ENCODE data around the gene ALPL. TPM values are rescaled to one million over a fixed set of nuclear protein-coding genes. Genes with fewer than 3 reads are reported as not detected.

ALPL gene
- total and polyA plus RNA-seq, 2 donors (not counting 1 experiment from before 2014, with no cell fraction given): 1.3 to 3.6 TPM

DNA sequence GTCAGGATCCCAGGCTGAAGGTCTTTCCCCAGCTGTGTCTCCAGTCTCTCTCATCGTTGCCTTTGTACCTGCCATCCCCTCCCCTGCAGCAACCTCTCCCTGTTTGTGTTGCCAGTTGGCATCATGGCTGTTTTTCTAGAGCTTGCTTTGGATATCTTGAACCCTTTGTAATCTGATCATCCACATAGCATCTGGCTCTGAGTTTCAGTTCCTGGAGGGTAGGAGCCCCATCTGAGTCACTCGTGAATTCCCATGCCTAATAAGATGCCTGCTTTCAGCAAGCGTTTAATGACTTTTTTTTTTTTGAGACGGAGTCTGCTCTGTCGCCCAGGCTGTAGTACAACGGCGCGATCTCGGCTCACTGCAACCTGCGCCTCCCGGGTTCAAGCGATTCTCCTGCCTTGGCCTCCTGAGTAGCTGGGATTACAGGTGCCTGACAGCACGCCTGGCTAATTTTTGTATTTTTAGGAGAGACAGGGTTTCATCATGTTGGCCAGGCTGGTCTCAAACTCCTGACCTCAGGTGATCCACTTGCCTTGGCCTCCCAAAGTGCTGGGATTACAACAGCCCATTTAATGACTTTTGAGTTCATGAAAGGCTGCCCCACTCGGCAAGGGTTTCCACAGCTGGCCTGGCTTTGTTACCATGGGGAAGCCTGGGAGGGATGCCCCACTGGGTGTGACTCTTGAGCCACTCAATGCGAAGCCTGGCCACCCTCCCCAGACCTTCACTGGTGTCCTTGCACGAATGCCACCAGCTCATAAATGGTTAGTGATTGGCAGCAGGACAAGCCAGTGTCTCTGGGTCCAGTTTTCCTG, 11.9 kb downstream of the ALPL start:
- Histone ChIP-seq H3K9me3 (ENCODE audit: control insufficient read depth, insufficient read depth, low read depth, low read length) (no peaks in the 10 kb centered on the region), H3K4me1 (ENCODE audit: control insufficient read depth, extremely low read depth, insufficient read depth, low read length) (no peaks in the 10 kb centered on the region), H3K27ac (ENCODE audit: insufficient read depth, low read length) (no peak overlapping the region), H3K4me2 (ENCODE audit: extremely low read depth, insufficient read depth, low read length) (no peak overlapping the region), H3K79me2 (ENCODE audit: control insufficient read depth, insufficient read depth, low read length) (no peaks in the 10 kb centered on the region), H2AFZ (ENCODE audit: low read length) (no peak overlapping the region), H4K20me1 (ENCODE audit: control insufficient read depth, extremely low read depth, insufficient read depth, low read length) (no peaks in the 10 kb centered on the region), H3K9ac (ENCODE audit: insufficient read depth, low read length) (no peak overlapping the region), H3K36me3 (ENCODE audit: control insufficient read depth, insufficient read depth, low read length) (no peaks in the 10 kb centered on the region), H3K27me3 (ENCODE audit: control insufficient read depth, insufficient read depth, low read length) (peaks cover 6% of the 10 kb centered on the region), H3K4me3 (replicated peaks in 1 of 4; ENCODE audit: control extremely low read depth in 1 of 4, insufficient read depth in 1 of 4, low read depth in 3 of 4, low read length in 4 of 4) (no peak overlapping the region)
- DNase-seq (ENCODE audit: low read depth in 2 of 2): peak; percentile 43 to 64
- TF ChIP-seq, protein P1, sequence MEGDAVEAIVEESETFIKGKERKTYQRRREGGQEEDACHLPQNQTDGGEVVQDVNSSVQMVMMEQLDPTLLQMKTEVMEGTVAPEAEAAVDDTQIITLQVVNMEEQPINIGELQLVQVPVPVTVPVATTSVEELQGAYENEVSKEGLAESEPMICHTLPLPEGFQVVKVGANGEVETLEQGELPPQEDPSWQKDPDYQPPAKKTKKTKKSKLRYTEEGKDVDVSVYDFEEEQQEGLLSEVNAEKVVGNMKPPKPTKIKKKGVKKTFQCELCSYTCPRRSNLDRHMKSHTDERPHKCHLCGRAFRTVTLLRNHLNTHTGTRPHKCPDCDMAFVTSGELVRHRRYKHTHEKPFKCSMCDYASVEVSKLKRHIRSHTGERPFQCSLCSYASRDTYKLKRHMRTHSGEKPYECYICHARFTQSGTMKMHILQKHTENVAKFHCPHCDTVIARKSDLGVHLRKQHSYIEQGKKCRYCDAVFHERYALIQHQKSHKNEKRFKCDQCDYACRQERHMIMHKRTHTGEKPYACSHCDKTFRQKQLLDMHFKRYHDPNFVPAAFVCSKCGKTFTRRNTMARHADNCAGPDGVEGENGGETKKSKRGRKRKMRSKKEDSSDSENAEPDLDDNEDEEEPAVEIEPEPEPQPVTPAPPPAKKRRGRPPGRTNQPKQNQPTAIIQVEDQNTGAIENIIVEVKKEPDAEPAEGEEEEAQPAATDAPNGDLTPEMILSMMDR (conservative IDR thresholded peaks at IDR 0.05 in 1 of 2, IDR thresholded peaks at IDR 0.05 in 1 of 2; ENCODE audit: low read depth in 1 of 2, low read length in 2 of 2): no peak
- no peak for TF ChIP-seq EZH2 (IDR thresholded peaks at IDR 0.05; ENCODE audit: low read length, missing control alignments)

DNA sequence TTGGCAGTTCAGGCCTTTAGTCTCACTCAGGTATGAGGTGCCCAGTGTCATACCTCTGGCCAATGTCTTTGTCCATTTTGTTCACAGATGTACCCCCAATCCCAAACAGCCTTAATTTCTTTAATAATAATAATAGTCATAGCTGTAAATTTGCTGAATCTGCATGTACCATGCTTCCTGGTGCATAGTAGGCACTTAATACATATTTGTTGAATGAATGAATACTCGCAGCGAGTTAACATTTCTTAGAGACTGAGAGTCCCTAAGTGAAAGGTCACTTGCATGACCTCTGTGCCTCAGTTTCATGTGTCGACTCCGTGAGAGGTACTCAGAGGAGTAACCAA, 12.5 kb downstream of the ALPL start:
- DNase-seq (ENCODE audit: low read depth in 2 of 2): no peak
- Histone ChIP-seq H3K79me2 (ENCODE audit: control insufficient read depth, insufficient read depth, low read length) (no peaks in the 10 kb centered on the region), H3K27me3 (ENCODE audit: control insufficient read depth, insufficient read depth, low read length) (peaks cover 2% of the 10 kb centered on the region), H3K27ac (ENCODE audit: insufficient read depth, low read length) (no peak overlapping the region), H2AFZ (ENCODE audit: low read length) (no peak overlapping the region), H3K4me1 (ENCODE audit: control insufficient read depth, extremely low read depth, insufficient read depth, low read length) (no peaks in the 10 kb centered on the region), H3K4me3 (replicated peaks in 1 of 4; ENCODE audit: control extremely low read depth in 1 of 4, insufficient read depth in 1 of 4, low read depth in 3 of 4, low read length in 4 of 4) (no peak overlapping the region), H4K20me1 (ENCODE audit: control insufficient read depth, extremely low read depth, insufficient read depth, low read length) (no peaks in the 10 kb centered on the region), H3K9me3 (ENCODE audit: control insufficient read depth, insufficient read depth, low read depth, low read length) (no peaks in the 10 kb centered on the region), H3K9ac (ENCODE audit: insufficient read depth, low read length) (no peak overlapping the region), H3K4me2 (ENCODE audit: extremely low read depth, insufficient read depth, low read length) (no peak overlapping the region), H3K36me3 (ENCODE audit: control insufficient read depth, insufficient read depth, low read length) (no peaks in the 10 kb centered on the region)
- TF ChIP-seq EZH2 (IDR thresholded peaks at IDR 0.05; ENCODE audit: low read length, missing control alignments): no peak
- TF ChIP-seq, protein P1 (conservative IDR thresholded peaks at IDR 0.05 in 1 of 2, IDR thresholded peaks at IDR 0.05 in 1 of 2; ENCODE audit: low read depth in 1 of 2, low read length in 2 of 2): no peak

GRCh38 chr1:21522525-21523038, 13.4 kb downstream of the ALPL start:
- no peaks in the 10 kb centered on the region for H4K20me1 ChIP-seq (ENCODE audit: control insufficient read depth, extremely low read depth, insufficient read depth, low read length)
- no peak overlapping the region for H3K27ac ChIP-seq (ENCODE audit: insufficient read depth, low read length)
- H3K9me3 ChIP-seq (ENCODE audit: control insufficient read depth, insufficient read depth, low read depth, low read length): no peaks in the 10 kb centered on the region
- H3K4me1 ChIP-seq (ENCODE audit: control insufficient read depth, extremely low read depth, insufficient read depth, low read length): no peaks in the 10 kb centered on the region
- H3K36me3 ChIP-seq (ENCODE audit: control insufficient read depth, insufficient read depth, low read length): no peaks in the 10 kb centered on the region
- H3K79me2 ChIP-seq (ENCODE audit: control insufficient read depth, insufficient read depth, low read length): no peaks in the 10 kb centered on the region
- no peaks in the 10 kb centered on the region for H3K27me3 ChIP-seq (ENCODE audit: control insufficient read depth, insufficient read depth, low read length)
- TF ChIP-seq EZH2 (IDR thresholded peaks at IDR 0.05; ENCODE audit: low read length, missing control alignments): no peak
- TF ChIP-seq, protein P1 (conservative IDR thresholded peaks at IDR 0.05 in 1 of 2, IDR thresholded peaks at IDR 0.05 in 1 of 2; ENCODE audit: low read depth in 1 of 2, low read length in 2 of 2): no peak
- H2AFZ ChIP-seq (ENCODE audit: low read length): no peak overlapping the region
- no peak overlapping the region for H3K4me2 ChIP-seq (ENCODE audit: extremely low read depth, insufficient read depth, low read length)
- no peak for DNase-seq (ENCODE audit: low read depth in 2 of 2)
- H3K4me3 ChIP-seq (replicated peaks in 1 of 4; ENCODE audit: control extremely low read depth in 1 of 4, insufficient read depth in 1 of 4, low read depth in 3 of 4, low read length in 4 of 4): no peak overlapping the region
- no peak overlapping the region for H3K9ac ChIP-seq (ENCODE audit: insufficient read depth, low read length)

All from fibroblast of lung (primary cell).